ENCODE results near the gene PLA2G4F. TPM values are rescaled to one million over a fixed set of nuclear protein-coding genes. Genes with fewer than 3 reads are reported as not detected.

Gene PLA2G4F
- total RNA-seq, 2 experiments from 2014 or later: not detected

GRCh38 chr15:42166225-42166940, 9.9 kb upstream of the PLA2G4F start:
- no peaks in the 10 kb centered on the region for H3K9me2 ChIP-seq (ENCODE audit: insufficient read depth, low read length)
- no peak overlapping the region for H2AFZ ChIP-seq (ENCODE audit: low read length)
- no peaks in the 10 kb centered on the region for H3K9me3 ChIP-seq (ENCODE audit: low read length)
- TF ChIP-seq CTCF (conservative IDR thresholded peaks at IDR 0.05; ENCODE audit: low read length) (no peak), EZH2phosphoT487 (IDR thresholded peaks at IDR 0.05; ENCODE audit: borderline replicate concordance, low read depth, low read length) (no peak)
- no peak overlapping the region for H3K27ac ChIP-seq (ENCODE audit: low read depth, low read length, poor library complexity, severe bottlenecking)
- intact Hi-C loops (cut with micrococcal nuclease; ENCODE audit: unreplicated experiment): no loop called here
- H4K20me1 ChIP-seq (ENCODE audit: insufficient read depth, low read length): no peaks in the 10 kb centered on the region
- no peak for DNase-seq (ENCODE audit: low spot score)
- H3K4me2 ChIP-seq (ENCODE audit: low read length): no peak overlapping the region
- ChIA-PET CTCF (ENCODE audit: unreplicated experiment) (no interaction called here), POLR2A (no interaction called here)
- H3K4me3 ChIP-seq (ENCODE audit: low read depth, low read length, poor library complexity, severe bottlenecking): no peak overlapping the region
- no TSS peak for BruUV-seq (replicated peaks)
- H3K4me1 ChIP-seq (ENCODE audit: insufficient read depth, low read length, poor library complexity, severe bottlenecking): no peaks in the 10 kb centered on the region
- H3K36me3 ChIP-seq (ENCODE audit: insufficient read depth, low read length): peaks cover 87% of the 10 kb centered on the region
- no peaks in the 10 kb centered on the region for H3K79me2 ChIP-seq (ENCODE audit: insufficient read depth, low read depth, low read length)

GRCh38 chr15:42165106-42165505, 8.7 kb upstream of the PLA2G4F start:
- CTCF ChIA-PET (ENCODE audit: unreplicated experiment): no interaction called here
- TF ChIP-seq EZH2phosphoT487 (IDR thresholded peaks at IDR 0.05; ENCODE audit: borderline replicate concordance, low read depth, low read length): no peak
- Histone ChIP-seq H3K4me2 (ENCODE audit: low read length) (no peak overlapping the region), H3K4me3 (ENCODE audit: low read depth, low read length, poor library complexity, severe bottlenecking) (no peak overlapping the region), H3K36me3 (ENCODE audit: insufficient read depth, low read length) (peaks cover 87% of the 10 kb centered on the region), H4K20me1 (ENCODE audit: insufficient read depth, low read length) (no peaks in the 10 kb centered on the region), H3K79me2 (ENCODE audit: insufficient read depth, low read depth, low read length) (no peaks in the 10 kb centered on the region), H3K4me1 (ENCODE audit: insufficient read depth, low read length, poor library complexity, severe bottlenecking) (no peaks in the 10 kb centered on the region), H3K9me3 (ENCODE audit: low read length) (no peaks in the 10 kb centered on the region), H3K27ac (ENCODE audit: low read depth, low read length, poor library complexity, severe bottlenecking) (no peak overlapping the region), H3K9me2 (ENCODE audit: insufficient read depth, low read length) (no peaks in the 10 kb centered on the region), H2AFZ (ENCODE audit: low read length) (no peak overlapping the region)
- intact Hi-C loops (cut with micrococcal nuclease; ENCODE audit: unreplicated experiment): no loop called here
- DNase-seq (ENCODE audit: low spot score): no peak
- POLR2A ChIA-PET: no interaction called here
- BruUV-seq (replicated peaks): no TSS peak

GRCh38 chr15:42163947-42164550, 7.6 kb upstream of the PLA2G4F start:
- no peaks in the 10 kb centered on the region for H3K9me2 ChIP-seq (ENCODE audit: insufficient read depth, low read length)
- no peak for DNase-seq (ENCODE audit: low spot score)
- no peak overlapping the region for H3K4me2 ChIP-seq (ENCODE audit: low read length)
- no peak overlapping the region for H3K27ac ChIP-seq (ENCODE audit: low read depth, low read length, poor library complexity, severe bottlenecking)
- H3K4me1 ChIP-seq (ENCODE audit: insufficient read depth, low read length, poor library complexity, severe bottlenecking): no peaks in the 10 kb centered on the region
- H3K4me3 ChIP-seq (ENCODE audit: low read depth, low read length, poor library complexity, severe bottlenecking): no peak overlapping the region
- no peaks in the 10 kb centered on the region for H3K9me3 ChIP-seq (ENCODE audit: low read length)
- H3K79me2 ChIP-seq (ENCODE audit: insufficient read depth, low read depth, low read length): no peaks in the 10 kb centered on the region
- ChIA-PET POLR2A (interaction anchor here (0.7 to 1.2 kb wide), 2 partner anchors 8 to 44 kb away, joined by 3 read pairs; no protein-coding TSS in a partner anchor), CTCF (ENCODE audit: unreplicated experiment) (interaction anchor here (0.5 kb wide), 1 partner anchor 166 kb away, joined by 3 read pairs; no protein-coding TSS in a partner anchor)
- TF ChIP-seq EZH2phosphoT487 (IDR thresholded peaks at IDR 0.05; ENCODE audit: borderline replicate concordance, low read depth, low read length) (no peak), CTCF (conservative IDR thresholded peaks at IDR 0.05; ENCODE audit: low read length) (no peak)
- peaks cover 90% of the 10 kb centered on the region for H3K36me3 ChIP-seq (ENCODE audit: insufficient read depth, low read length)
- no TSS peak for BruUV-seq (replicated peaks)
- no peak overlapping the region for H2AFZ ChIP-seq (ENCODE audit: low read length)
- H4K20me1 ChIP-seq (ENCODE audit: insufficient read depth, low read length): no peaks in the 10 kb centered on the region
- intact Hi-C loops (cut with micrococcal nuclease; ENCODE audit: unreplicated experiment): no loop called here

All from OCI-LY7 (cell line).